Stimulated activated naive CD8-positive, alpha-beta T cell treated with anti-CD3 and anti-CD28 coated beads, Interleukin-15, Interleukin-2, amounts not matched to agents 100 ng/mL and 50 ng/mL, for 24 hours (primary cell): ENCODE data around the gene SSBP1.

Source experiments
- H3K27ac Mint-ChIP-seq: one replicate; pipeline ENCODE4 v1.8.0; 2021; ENCODE audit warnings: mild to moderate bottlenecking, mixed read lengths
- H3K27me3 Mint-ChIP-seq: one replicate; pipeline ENCODE4 v1.8.0; 2021; ENCODE audit warnings: mixed read lengths
- H3K36me3 Mint-ChIP-seq: one replicate; pipeline ENCODE4 v1.8.0; 2021; ENCODE audit warnings: low read depth, mixed read lengths
- H3K4me1 Mint-ChIP-seq: one replicate; pipeline ENCODE4 v1.8.0; 2021; ENCODE audit warnings: low read depth, mixed read lengths
- H3K4me3 Mint-ChIP-seq: one replicate; pipeline ENCODE4 v1.8.0; 2021; ENCODE audit warnings: mild to moderate bottlenecking, mixed read lengths
- H3K9me3 Mint-ChIP-seq: one replicate; pipeline ENCODE4 v1.8.0; 2021; ENCODE audit warnings: mixed read lengths

SSBP1 gene

GRCh38 chr7:141702047-141702567 is 36.1 kb upstream of the SSBP1 start, which contains the start of gene DENND11:
Gene DENND11, minus strand, starts transcription at chr7:141702166. Its CDS starts 13 bp downstream, at chr7:141702153.
- Mint-ChIP-seq H3K9me3 (no peaks in the 10 kb centered on the region), H3K4me3 (peak within 1 kb of the TSS; percentile 77), H3K4me1 (peaks cover 47% of the 10 kb centered on the region), H3K27ac (no peak within 1 kb of the TSS), H3K27me3 (peaks cover 11% of the 10 kb centered on the region), H3K36me3 (no peaks in the 10 kb centered on the region)

GRCh38 chr7:141702892-141703291 is 35.3 kb upstream of the SSBP1 start:
- Mint-ChIP-seq H3K27me3 (peaks cover 11% of the 10 kb centered on the region), H3K4me3 (peak overlapping the region; percentile 74), H3K4me1 (peaks cover 39% of the 10 kb centered on the region), H3K27ac (no peak overlapping the region), H3K36me3 (no peaks in the 10 kb centered on the region), H3K9me3 (no peaks in the 10 kb centered on the region)

- H3K4me1 Mint-ChIP-seq = peaks cover 27% of the 10 kb centered on the region
- H3K27me3 Mint-ChIP-seq = peaks cover 11% of the 10 kb centered on the region
- no peak overlapping the region for H3K27ac Mint-ChIP-seq
- H3K9me3 Mint-ChIP-seq = no peaks in the 10 kb centered on the region
- no peak overlapping the region for H3K4me3 Mint-ChIP-seq
- no peaks in the 10 kb centered on the region for H3K36me3 Mint-ChIP-seq
Observed at GRCh38 chr7:141704112-141704511, 34.0 kb upstream of the SSBP1 start.

- Mint-ChIP-seq H3K9me3 (no peaks in the 10 kb centered on the region), H3K27me3 (peaks cover 11% of the 10 kb centered on the region), H3K4me1 (peaks cover 21% of the 10 kb centered on the region), H3K27ac (no peak overlapping the region), H3K4me3 (no peak overlapping the region), H3K36me3 (no peaks in the 10 kb centered on the region)
Observed at GRCh38 chr7:141704741-141705140, 33.4 kb upstream of the SSBP1 start.

- peaks cover 11% of the 10 kb centered on the region for H3K27me3 Mint-ChIP-seq
- peaks cover 4% of the 10 kb centered on the region for H3K4me1 Mint-ChIP-seq
- no peaks in the 10 kb centered on the region for H3K9me3 Mint-ChIP-seq
- H3K36me3 Mint-ChIP-seq = no peaks in the 10 kb centered on the region
- H3K27ac Mint-ChIP-seq = no peak overlapping the region
- no peak overlapping the region for H3K4me3 Mint-ChIP-seq
Observed at GRCh38 chr7:141706239-141707064, 31.7 kb upstream of the SSBP1 start.

GRCh38 chr7:141708351-141708750 is 29.8 kb upstream of the SSBP1 start, which contains the start of gene WEE2:
Gene WEE2, plus strand, starts transcription at chr7:141708353. Its CDS starts 406 bp downstream, at chr7:141708759.
- no peaks in the 10 kb centered on the region for H3K9me3 Mint-ChIP-seq
- peaks cover 4% of the 10 kb centered on the region for H3K4me1 Mint-ChIP-seq
- H3K4me3 Mint-ChIP-seq = no peak within 1 kb of the TSS
- H3K27me3 Mint-ChIP-seq = peaks cover 5% of the 10 kb centered on the region
- H3K27ac Mint-ChIP-seq = no peak within 1 kb of the TSS
- H3K36me3 Mint-ChIP-seq = no peaks in the 10 kb centered on the region

GRCh38 chr7:141709318-141709717 is 28.8 kb upstream of the SSBP1 start:
- Mint-ChIP-seq H3K4me3 (no peak overlapping the region), H3K36me3 (no peaks in the 10 kb centered on the region), H3K9me3 (no peaks in the 10 kb centered on the region), H3K4me1 (peaks cover 4% of the 10 kb centered on the region), H3K27ac (no peak overlapping the region), H3K27me3 (no peaks in the 10 kb centered on the region)

- H3K27me3 Mint-ChIP-seq = no peaks in the 10 kb centered on the region
- no peaks in the 10 kb centered on the region for H3K36me3 Mint-ChIP-seq
- no peak overlapping the region for H3K27ac Mint-ChIP-seq
- H3K4me3 Mint-ChIP-seq = no peak overlapping the region
- peaks cover 4% of the 10 kb centered on the region for H3K4me1 Mint-ChIP-seq
- no peaks in the 10 kb centered on the region for H3K9me3 Mint-ChIP-seq
Observed at GRCh38 chr7:141709749-141710148, 28.4 kb upstream of the SSBP1 start.

GRCh38 chr7:141710301-141710700 is 27.9 kb upstream of the SSBP1 start:
- Mint-ChIP-seq H3K4me3 (no peak overlapping the region), H3K9me3 (no peaks in the 10 kb centered on the region), H3K36me3 (no peaks in the 10 kb centered on the region), H3K27me3 (no peaks in the 10 kb centered on the region), H3K4me1 (peaks cover 3% of the 10 kb centered on the region), H3K27ac (no peak overlapping the region)

- Mint-ChIP-seq H3K4me1 (no peaks in the 10 kb centered on the region), H3K9me3 (no peaks in the 10 kb centered on the region), H3K4me3 (no peak overlapping the region), H3K27ac (no peak overlapping the region), H3K36me3 (no peaks in the 10 kb centered on the region), H3K27me3 (no peaks in the 10 kb centered on the region)
Observed at GRCh38 chr7:141712603-141713255, 25.4 kb upstream of the SSBP1 start.

GRCh38 chr7:141713890-141714289 is 24.3 kb upstream of the SSBP1 start:
- no peaks in the 10 kb centered on the region for H3K4me1 Mint-ChIP-seq
- no peaks in the 10 kb centered on the region for H3K36me3 Mint-ChIP-seq
- H3K27ac Mint-ChIP-seq = no peak overlapping the region
- H3K27me3 Mint-ChIP-seq = no peaks in the 10 kb centered on the region
- no peak overlapping the region for H3K4me3 Mint-ChIP-seq
- H3K9me3 Mint-ChIP-seq = no peaks in the 10 kb centered on the region

GRCh38 chr7:141714571-141714970 is 23.6 kb upstream of the SSBP1 start:
- Mint-ChIP-seq H3K4me1 (no peaks in the 10 kb centered on the region), H3K27me3 (no peaks in the 10 kb centered on the region), H3K27ac (no peak overlapping the region), H3K4me3 (no peak overlapping the region), H3K36me3 (no peaks in the 10 kb centered on the region), H3K9me3 (no peaks in the 10 kb centered on the region)

- Mint-ChIP-seq H3K36me3 (no peaks in the 10 kb centered on the region), H3K4me1 (no peaks in the 10 kb centered on the region), H3K9me3 (no peaks in the 10 kb centered on the region), H3K27me3 (no peaks in the 10 kb centered on the region), H3K27ac (no peak overlapping the region), H3K4me3 (no peak overlapping the region)
Observed at GRCh38 chr7:141715018-141715417, 23.1 kb upstream of the SSBP1 start.

- H3K9me3 Mint-ChIP-seq = no peaks in the 10 kb centered on the region
- no peaks in the 10 kb centered on the region for H3K27me3 Mint-ChIP-seq
- H3K4me3 Mint-ChIP-seq = no peak overlapping the region
- H3K36me3 Mint-ChIP-seq = no peaks in the 10 kb centered on the region
- H3K4me1 Mint-ChIP-seq = no peaks in the 10 kb centered on the region
- no peak overlapping the region for H3K27ac Mint-ChIP-seq
Observed at GRCh38 chr7:141715794-141716689, 22.1 kb upstream of the SSBP1 start.
